HG03432 (cell line): ENCODE data around the gene PALM2AKAP2.

ENCODE experiments used
- ATAC-seq: cut with Tn5 transposase; IDR thresholded peaks from one replicate; pipeline ENCODE4 v1.9.1; 2021; ENCODE audit warnings: mild to moderate bottlenecking, moderate library complexity; ENCODE audit not compliant: unreplicated experiment

The PALM2AKAP2 gene

DNA sequence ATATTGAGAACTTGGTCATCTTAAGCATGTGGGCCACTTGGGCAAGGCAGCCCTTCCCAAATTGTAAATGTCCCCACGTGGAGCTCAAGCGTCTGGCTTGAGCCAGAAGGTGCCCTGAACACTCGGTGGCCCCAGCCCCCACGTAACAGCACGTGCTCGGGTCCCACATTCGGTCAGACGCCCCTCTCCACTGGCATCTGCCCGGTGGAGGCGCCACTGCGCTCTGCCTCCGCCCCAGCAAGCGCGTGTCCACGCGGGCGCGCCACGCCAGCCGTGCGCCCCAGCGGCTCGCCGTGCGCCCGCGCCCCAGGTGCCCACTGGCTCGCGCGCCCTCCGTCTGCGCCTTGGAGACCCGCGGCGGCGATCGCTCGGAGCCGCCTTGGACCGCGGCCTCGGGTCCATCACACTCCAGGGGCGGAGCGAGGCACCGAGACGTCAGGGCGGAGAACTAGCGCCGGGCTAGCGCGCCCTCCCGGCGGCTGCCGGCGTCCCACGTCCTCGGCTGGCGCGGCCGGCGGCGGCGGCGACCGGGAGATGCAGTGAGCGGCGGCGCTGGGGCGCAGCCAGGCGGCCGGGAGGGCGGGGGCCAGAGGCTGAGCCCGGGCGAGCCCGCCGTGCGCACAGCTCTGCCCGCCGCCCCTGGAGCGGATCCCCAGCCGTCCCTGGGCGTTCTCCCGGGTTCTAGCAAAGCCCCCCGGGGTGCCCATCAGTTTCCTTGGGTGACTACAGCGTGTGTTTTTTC is at the start of gene PALM2AKAP2:
PALM2AKAP2 (plus strand) TSS at position 488 of the 742 bp plus-strand sequence. CDS start 291 bp downstream, outside the sequence.
- ATAC-seq, result no peak

DNA sequence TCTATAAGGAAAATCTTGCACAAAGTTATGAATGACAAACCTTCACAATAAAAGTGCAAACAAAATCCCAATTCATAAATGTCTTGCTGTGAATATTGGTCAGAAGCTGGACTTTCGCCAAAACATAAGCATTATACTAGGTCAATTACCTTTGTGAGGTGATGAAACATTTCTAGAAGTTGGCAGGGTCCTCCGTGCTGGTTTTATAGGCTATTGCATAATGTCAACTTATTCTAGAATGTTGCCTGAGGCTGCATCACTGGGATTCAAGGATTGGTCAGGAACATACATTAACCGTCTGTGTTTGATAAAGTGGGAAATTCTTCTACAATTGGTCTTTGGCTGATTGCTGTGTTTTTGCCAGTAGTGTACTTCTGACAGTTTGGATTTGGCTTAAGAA is 49.8 kb upstream of the PALM2AKAP2 start:
- no peak for ATAC-seq

DNA sequence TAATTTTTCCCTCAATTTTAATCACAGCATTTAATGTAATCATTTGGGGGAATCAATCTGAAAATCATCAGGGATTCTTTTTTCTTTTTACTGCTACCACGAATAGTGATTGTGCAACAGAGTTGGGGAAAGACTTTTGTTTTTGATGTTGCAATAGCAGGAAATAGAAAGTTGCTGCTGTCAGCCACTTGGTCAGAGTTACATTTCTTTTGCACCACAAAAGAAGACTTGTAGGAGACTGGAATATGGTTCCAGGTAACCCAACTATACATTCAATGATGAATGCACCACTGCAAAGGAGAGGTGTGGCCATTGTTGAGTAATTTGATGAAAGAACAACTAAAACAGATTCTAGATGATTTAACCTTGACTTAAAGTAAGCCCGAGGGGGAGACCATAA is 46.3 kb upstream of the PALM2AKAP2 start:
- no peak for ATAC-seq

DNA sequence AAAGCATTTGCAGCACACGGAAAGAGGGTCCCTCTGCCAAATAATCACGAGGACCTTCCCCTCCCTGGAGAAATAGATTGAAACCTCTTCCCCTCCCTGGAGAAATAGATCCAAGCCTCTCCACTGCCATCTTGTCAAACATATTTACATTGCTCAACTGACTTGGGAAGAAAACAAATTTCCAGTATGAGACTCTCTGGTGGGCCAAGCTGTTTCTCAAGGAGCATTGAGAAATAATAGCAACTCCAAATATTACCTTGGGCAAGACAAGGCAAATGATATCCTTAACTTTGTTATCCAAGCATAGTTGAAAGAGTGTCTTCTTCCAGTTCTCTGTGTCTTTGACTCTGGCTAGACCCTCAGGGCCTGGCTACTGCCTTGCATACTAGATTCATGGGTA is 45.2 kb upstream of the PALM2AKAP2 start:
- ATAC-seq, result no peak

DNA sequence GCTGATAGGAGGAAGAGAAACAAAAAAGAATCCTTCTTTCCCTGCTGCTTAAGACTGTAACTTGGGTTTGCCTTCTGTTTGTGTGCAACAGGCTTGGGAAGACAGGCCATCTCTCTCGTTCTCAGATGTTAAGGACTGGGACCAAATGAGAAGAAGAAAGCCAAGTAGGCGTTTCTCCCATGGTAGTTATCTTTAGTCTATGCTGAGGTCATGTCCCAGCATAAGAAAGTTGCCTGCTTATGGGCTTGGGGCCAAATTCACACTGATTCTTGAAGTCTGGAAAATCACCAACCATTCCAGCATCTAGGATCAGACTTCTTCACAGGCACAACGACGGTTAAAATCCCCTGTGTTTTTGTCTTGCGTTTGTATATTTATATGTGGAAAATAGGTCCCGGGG is 44.2 kb upstream of the PALM2AKAP2 start:
- no peak for ATAC-seq

DNA sequence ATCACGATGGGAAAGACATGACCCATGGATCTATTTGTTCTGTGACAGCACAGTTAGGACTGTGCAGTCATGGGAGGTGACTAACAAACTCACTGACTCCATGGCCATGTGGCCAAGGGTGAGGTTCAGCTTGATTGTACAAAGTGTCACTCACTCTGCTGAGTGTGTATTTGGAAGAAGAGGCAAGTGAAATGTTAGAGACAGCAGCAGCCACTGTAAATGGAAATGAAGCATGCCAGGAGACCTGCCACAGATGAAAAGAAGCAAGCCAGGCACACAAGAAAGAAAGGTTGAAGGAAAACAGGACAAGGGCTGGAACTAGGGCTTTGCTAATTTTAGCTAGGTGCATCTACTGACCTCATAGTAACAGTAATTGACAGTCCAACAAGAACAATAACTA is 42.7 kb upstream of the PALM2AKAP2 start:
- ATAC-seq, result no peak

DNA sequence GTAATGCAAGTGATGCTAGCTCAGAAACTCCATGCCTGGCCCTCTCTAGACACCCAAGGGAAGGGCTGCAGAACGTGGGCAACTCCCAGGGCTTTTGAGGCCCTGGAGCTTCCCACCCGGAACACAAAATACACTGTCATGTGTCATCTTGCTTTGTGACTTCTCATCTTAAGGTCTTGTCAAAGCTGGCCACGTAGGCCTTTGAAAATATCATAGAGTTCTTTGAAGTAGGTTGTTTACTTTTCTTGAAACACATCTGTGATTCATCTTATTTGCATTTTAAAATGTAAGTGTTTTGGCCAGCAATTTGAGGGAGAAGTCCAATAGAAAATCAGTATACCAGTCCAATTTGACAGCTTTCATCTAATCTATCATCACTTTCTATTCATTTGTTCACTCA is 40.2 kb upstream of the PALM2AKAP2 start:
- ATAC-seq, result no peak

DNA sequence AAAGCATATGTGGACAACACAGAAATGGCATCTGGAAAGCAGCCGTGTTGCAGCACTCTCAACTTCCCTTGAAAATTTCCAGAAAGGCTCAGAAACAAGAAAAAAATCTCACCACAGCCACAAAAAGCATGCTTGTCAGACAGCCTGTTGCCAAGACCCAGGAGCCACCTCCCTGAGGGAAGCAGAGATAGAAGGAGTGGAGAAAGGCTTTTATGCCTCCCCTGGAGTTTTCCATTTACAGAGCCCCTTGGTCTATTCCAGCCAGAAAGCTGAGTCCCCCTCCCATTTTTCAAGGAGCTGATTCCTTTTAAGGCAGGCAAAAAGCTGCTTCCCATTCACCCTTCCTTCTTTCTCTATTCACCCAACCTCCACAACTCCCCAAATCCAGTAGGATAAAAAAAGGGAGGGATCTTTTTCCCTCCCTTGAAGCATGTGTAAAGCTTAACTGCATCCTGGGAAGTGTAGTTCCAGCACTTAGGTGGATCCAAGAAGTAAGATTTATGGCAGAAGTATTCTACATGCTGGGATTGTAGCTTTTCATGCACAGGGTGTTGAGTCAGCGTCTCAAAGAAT is 37.1 kb upstream of the PALM2AKAP2 start:
- no peak for ATAC-seq

DNA sequence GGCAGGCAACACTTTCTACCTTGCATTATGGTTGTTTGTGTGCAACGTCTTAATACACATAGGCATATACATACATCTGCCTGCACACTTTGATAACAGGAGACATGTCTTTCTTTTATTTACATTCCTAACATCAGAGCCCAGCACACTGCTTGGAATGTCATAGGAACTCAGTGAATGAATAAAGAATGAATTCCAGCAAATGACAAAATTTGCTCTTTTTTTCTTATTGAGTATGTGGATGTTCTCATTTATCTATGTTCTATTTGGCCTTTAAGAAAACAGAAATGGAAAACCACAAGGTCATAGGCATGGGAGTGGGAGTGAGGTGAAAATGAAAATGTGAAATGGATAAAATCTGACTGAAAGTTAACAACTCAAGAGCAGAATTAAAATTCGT is 36.3 kb upstream of the PALM2AKAP2 start:
- ATAC-seq, result no peak

DNA sequence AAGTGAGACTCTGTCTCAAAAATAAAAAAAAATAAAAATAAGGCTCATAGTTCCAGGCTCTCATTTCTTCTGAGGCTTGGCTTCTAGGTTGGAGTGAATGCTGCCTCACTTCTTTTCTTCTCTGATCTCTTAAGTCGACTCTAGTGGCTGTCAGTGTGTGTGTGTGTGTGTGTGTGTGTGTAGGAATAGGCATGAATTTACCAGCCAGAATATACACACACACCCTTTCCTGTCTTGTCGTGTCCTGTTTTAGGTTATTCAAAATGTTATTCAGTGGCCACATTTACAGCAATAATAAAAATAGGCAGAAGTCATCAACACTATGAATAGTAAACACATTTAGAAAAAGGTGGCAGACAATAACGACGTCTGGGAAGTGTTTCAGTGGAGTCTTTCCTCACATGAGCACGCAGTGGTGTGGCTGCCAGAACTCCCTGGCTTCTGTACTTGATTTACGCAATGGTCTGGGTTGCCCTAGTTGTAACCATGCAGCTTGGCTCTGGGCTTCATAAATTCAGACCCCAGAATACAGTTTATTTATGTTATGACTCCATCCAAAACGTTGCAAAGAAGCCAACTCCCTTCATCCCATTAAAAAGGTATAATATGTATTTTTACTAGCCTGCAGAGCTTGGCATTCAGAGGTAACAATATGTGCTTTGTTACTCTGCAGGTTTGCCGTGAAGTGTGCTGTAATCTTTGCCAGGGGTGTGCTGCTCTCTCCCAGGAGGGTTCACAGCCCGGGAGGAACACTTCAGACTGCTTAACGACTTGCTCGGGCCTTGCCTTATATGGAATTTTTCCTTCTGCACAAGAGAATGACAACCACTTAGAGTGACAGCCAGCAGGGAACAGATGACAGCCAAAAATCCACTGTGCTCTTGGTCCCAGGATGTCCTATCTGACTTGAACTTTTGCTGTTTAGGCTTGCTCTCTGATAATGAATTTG is 34.4 kb upstream of the PALM2AKAP2 start:
- ATAC-seq, result no peak

DNA sequence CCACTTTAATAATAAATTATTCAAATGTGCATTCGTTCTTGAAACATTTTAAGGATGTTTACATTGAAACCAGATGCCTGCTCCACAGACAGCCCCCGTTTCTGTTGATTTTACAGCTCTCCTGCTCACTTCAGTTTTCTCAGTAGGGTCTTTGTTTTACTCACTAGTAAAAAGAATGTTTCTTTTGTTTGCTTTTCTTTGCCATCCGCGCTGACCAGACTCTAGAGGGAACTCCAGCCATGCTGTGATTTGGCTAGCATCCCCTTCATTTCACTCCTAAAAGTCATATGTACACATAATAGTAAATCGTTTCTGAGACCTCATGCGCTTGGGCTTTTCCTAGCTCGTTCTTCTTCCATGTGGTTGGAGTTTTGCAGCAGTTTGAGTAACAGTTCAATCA is 28.7 kb upstream of the PALM2AKAP2 start:
- no peak for ATAC-seq

DNA sequence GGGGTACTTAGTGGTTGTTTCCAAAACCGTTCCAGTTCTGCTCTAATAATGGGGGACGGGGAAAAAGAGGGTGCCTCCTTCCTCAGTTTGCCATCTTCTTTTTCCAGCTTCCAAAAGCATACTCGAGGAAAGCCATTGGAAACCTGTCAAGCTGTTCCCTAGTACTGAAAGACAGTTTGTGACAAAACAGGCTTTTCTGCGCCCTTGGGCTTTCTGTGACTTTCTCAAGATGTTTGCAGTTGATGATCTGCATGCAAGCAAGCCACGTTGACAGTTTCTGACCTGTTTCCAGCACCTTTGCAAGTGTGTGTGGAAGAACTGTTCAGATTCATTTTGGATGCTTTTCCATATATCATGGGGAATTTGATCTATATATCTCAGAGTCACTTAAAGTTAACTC is 26.7 kb upstream of the PALM2AKAP2 start:
- no peak for ATAC-seq

DNA sequence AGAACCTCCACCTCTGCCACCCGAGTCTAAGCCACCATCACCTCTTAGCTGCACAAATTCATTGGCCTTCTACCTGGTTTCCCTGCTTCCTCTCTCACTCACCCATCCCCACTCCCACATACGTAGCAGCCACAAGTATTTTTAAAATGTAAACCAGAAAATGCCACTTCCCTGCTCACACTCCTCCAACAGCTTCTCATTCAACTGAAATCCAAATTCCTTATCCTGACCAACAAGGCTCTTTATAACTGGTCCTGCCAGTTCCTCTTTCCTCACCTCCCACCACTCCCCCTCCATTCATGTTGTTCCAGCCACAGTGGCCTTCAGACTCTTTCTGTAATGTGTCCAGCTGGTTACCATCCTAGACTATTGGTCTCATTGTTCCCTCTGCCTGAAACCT is 25.0 kb upstream of the PALM2AKAP2 start:
- ATAC-seq, result no peak

DNA sequence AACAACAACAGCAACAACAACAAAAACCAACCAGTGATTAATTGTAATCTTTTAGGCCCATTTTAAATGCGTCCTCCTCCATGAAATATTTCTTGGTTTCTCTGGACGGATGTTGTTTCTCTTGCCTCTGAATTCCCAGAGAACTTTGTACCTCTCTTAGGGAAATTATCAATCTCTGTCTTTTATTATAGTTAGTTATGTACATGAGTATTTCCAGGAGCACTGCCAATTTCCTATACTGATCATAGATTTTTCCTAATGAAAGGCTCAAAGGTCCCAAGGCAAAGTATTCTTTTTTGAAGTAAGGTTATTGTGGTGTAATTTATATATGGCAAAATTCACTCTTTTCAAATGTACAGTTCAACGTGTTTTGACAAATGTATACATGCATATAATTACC is 20.4 kb upstream of the PALM2AKAP2 start:
- no peak for ATAC-seq

DNA sequence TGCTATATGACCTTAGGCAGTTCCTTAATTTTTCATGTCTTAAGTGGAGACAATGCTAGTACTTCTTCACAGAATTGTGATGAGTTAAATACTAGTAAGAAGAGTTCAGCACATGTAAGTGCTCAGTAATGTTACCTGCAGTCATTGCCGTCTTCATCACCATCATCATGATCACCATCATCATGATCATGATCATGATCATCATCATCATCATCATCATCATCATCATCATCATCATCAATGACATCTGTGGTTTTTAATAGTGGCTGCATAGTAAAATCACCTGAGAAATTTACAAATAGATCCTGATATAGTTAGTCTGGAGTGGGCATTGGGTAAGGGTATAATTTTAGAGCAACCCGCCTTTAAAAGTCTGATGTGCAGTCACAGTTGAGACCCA is 14.7 kb upstream of the PALM2AKAP2 start:
- ATAC-seq, result no peak

DNA sequence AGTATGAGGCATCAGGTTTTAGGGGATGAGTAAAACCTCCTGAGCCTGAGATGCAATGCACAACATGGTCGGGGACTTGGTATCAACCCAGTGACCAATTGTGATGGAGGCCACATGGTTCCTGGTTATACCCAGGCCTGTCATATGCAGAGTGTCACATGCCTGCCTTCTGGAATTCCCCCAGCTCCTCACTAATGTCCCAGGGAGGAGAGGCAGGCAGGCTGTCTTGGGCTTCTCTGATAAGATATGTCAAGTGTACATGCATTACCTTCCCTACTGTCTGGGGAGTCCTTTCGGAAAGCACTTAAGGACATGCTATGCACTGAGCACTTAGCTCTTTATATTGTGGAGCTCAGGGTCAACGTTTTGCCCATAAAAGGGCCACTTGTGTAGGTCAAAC is 14.2 kb upstream of the PALM2AKAP2 start:
- no peak for ATAC-seq

DNA sequence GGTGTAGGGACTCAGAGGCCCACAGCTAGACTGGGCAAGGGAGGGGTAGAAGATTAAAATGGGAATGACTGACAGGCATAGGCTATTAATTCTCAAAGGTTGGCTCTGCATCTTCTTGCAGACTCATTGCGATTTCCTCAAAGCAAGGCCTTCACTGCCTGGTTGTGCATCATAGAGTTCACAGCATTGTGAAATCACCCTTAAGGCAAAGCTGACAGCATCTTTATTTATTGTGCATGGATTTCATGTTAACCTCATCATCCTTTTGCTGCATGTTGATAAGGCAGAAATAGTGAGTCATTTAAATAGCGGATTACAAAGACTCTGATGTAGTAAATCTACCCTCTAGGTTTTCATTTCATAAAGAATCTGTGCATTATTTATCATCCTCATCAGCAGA is 13.6 kb upstream of the PALM2AKAP2 start:
- ATAC-seq, result no peak

DNA sequence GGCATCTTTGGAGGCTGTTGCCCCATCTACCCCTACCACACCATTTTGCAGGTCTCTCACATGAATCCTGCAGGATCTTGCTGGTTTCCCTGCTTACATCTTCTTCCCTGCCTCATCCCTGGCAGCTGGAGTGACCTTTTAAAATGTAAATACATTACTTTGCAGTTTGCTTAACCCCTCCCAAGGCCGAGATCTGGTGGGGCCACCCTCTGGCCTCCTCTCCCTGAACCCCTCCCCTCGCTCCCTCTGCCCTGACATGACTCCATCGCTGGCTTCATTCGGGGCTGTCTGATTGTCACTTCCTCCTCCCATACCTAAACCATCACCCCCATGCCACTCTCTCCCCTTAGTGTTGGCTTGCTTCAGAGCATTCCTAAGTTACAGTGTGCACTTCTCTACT is 12.6 kb upstream of the PALM2AKAP2 start:
- ATAC-seq, result no peak

DNA sequence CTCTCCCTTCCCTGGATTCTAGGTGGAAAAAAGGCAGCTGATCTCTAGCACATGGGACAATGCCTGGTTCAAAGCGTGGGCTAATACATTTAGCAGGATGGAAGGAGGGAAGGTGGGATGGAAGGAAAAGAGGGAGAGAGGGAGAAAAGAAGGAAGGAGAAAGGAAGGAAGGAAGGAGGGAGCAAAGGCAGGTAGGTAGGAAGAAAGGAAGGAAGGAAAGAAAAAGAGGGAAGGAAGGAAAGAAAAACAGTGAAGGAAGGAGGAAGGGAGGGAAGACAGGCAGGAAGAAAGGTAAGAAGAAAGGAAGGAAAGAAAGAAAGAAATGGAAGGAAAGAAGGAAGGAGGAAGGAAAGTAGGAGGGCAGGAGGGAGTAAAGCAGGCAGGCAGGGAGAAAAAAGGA is 12.2 kb upstream of the PALM2AKAP2 start:
- no peak for ATAC-seq

DNA sequence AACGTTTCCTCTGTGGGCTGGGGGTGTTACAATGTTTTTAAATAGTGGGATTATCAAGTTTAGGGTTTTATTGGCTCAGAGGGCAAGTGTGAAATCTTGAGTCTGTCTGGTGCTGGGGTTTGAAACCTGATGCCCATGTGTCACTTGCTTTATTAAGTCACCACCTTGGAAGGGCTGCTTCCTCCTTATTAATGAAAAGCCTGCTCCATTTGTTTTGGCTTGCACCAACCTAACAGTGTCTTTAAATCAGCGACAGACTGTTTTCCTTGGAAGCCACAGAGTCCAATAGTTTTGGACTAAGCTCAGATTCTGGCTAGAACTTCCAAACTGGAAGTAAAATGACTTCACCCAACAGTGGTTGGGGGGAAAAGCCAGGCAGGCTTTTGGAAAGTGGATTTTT is 10.7 kb upstream of the PALM2AKAP2 start:
- no peak for ATAC-seq

DNA sequence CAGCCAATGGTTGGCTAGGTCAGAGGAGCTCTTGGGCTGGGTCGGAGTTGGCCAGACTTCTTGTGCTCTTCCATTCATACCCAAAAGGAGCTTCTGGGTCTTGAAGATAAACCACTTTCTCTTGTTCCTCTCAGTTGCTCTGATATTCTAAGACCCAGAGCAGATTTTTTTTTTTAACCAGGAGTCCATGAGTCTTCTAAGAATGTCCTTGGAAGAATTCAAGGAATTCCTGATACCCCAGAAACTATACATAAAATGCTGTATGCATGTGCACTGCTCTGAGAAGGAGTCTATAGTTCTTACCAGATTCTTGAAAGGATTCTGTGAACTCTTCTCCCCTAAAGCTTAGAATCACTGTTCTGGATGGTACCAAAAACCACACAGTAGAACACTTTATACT is 9.9 kb upstream of the PALM2AKAP2 start:
- no peak for ATAC-seq

DNA sequence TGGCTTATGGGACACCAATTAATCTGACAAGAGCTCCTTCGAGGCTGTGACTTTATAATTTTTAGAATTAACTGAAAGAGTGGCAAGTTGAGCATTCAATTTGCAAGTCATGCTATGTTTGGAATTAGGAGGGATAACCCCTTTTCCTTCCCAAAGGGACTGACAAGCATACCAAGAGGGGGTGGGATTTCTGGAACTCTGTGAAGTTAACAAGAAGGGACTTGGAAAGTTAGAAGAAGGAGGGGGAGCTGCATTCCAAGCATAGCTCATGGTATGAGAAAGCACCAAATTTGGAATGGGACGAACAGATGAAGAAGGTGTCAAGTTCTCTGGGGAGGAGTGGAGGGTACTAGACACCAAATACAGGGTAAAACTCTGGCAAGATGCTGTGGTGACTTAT is 8.9 kb upstream of the PALM2AKAP2 start:
- ATAC-seq, result no peak
